Keratinocyte (primary cell): ENCODE data around the gene BCOR. TPM values are rescaled to one million over a fixed set of nuclear protein-coding genes. Genes with fewer than 3 reads are reported as not detected.

Experiments used
- DNase-seq: peaks from one replicate; pipeline ENCODE4 v3.0.0-alpha.2; 2011; ENCODE audit warnings: low read depth, missing footprints, low spot score
- FAIRE-seq: peaks from 2 replicates; lab custom pipeline; 2011; peaks lifted over from hg19 to GRCh38; lab: Jason Lieb, UNC
- H2AFZ ChIP-seq: 2 replicates; pipeline ENCODE4 v1.6.0; 2012; ENCODE audit warnings: low read length, control low read depth, inconsistent platforms; ENCODE audit not compliant: control insufficient read depth
- H3K27ac ChIP-seq: 2 replicates; pipeline ENCODE4 v1.5.1; 2011; ENCODE audit warnings: low read length; ENCODE audit not compliant: control insufficient read depth, insufficient read depth
- H3K27me3 ChIP-seq: 3 replicates; pipeline ENCODE4 v1.6.0; 2011; ENCODE audit warnings: low read length; ENCODE audit not compliant: control insufficient read depth, insufficient read depth; ENCODE audit errors: extremely low read depth
- H3K36me3 ChIP-seq, 2 experiments: 2 replicates in 1 of 2; 3 replicates in 1 of 2; pipeline ENCODE4 v1.5.1; 2011; ENCODE audit warnings: low read length in 2 of 2, mild to moderate bottlenecking in 1 of 2; ENCODE audit not compliant: control insufficient read depth in 2 of 2, insufficient read depth in 2 of 2; ENCODE audit errors: extremely low read depth in 1 of 2
- H3K4me1 ChIP-seq: 3 replicates; pipeline ENCODE4 v1.5.1; 2011; ENCODE audit warnings: low read length; ENCODE audit not compliant: control insufficient read depth, insufficient read depth; ENCODE audit errors: extremely low read depth
- H3K4me2 ChIP-seq: 3 replicates; pipeline ENCODE4 v1.6.0; 2011; ENCODE audit warnings: low read depth, low read length; ENCODE audit not compliant: control insufficient read depth, insufficient read depth; ENCODE audit errors: extremely low read depth
- H3K4me3 ChIP-seq, 3 experiments: fragments of 200-600 bp in 1 of 3; sonication (generic) in 1 of 3; 2 replicates in 2 of 3; 3 replicates in 1 of 3; pipeline ENCODE4 v1.5.1; 2011 to 2016; ENCODE audit warnings: low read length in 3 of 3, mild to moderate bottlenecking in 3 of 3, control low read depth in 2 of 3, inconsistent platforms in 1 of 3, low read depth in 1 of 3, mixed read lengths in 1 of 3, mixed run types in 1 of 3, moderate library complexity in 1 of 3; ENCODE audit not compliant: control insufficient read depth in 2 of 3, insufficient read depth in 2 of 3; ENCODE audit errors: extremely low read depth in 1 of 3
- H3K79me2 ChIP-seq: 2 replicates; pipeline ENCODE4 v1.6.0; 2012; ENCODE audit warnings: low read length; ENCODE audit not compliant: control insufficient read depth, insufficient read depth
- H3K9ac ChIP-seq: 3 replicates; pipeline ENCODE4 v1.6.0; 2011; ENCODE audit warnings: low read length; ENCODE audit not compliant: control insufficient read depth, insufficient read depth; ENCODE audit errors: extremely low read depth
- H3K9me1 ChIP-seq: 3 replicates; pipeline ENCODE4 v1.6.0; 2011; ENCODE audit warnings: low read length; ENCODE audit not compliant: control insufficient read depth, insufficient read depth; ENCODE audit errors: extremely low read depth
- H3K9me3 ChIP-seq: 2 replicates; pipeline ENCODE4 v1.5.1; 2012; ENCODE audit warnings: low read depth, low read length; ENCODE audit not compliant: control insufficient read depth
- H4K20me1 ChIP-seq: 3 replicates; pipeline ENCODE4 v1.6.0; 2011; ENCODE audit warnings: low read length; ENCODE audit not compliant: control insufficient read depth, insufficient read depth; ENCODE audit errors: extremely low read depth
- EZH2 ChIP-seq: IDR thresholded peaks from one replicate; pipeline ENCODE4 v1.6.1; 2012; ENCODE audit warnings: inconsistent platforms, mild to moderate bottlenecking, low read length, moderate library complexity
- dilution Hi-C: fragments of 300-500 bp; cut with MboI; formaldehyde crosslinking; loops from one replicate; pipeline ENCODE4 v1.7.0; 2020; ENCODE audit warnings: low sequenced_read_pairs; ENCODE audit not compliant: extremely low pct_ligation_motif_present
- polyA plus RNA-seq, 5 experiments: library from polyadenylated mRNA; depleted of rRNA in 3 of 5; stranded (reverse) in 3 of 5; stranded (forward) in 1 of 5; unstranded in 1 of 5; fragments of >200 nt; gene quantifications; 1 replicate in 1 of 5; 2 replicates in 3 of 5; 3 replicates in 1 of 5; pipeline versions ENCODE4 v1.2.1 to v1.2.3, GENCODE V29; 2011 to 2012; ENCODE audit warnings: missing spikeins in 2 of 5, low read depth in 1 of 5, low replicate concordance in 1 of 5
- TF ChIP-seq, protein P1 (sequence below), 3 experiments: IDR thresholded peaks in 1 of 3; conservative IDR thresholded peaks in 1 of 3; optimal IDR thresholded peaks in 1 of 3; 2 replicates in 2 of 3; 3 replicates in 1 of 3; pipeline versions ENCODE3 to v1.5.1; 2011; ENCODE audit warnings: low read length in 3 of 3, mild to moderate bottlenecking in 3 of 3, moderate library complexity in 2 of 3, control low read depth in 1 of 3, inconsistent platforms in 1 of 3; ENCODE audit not compliant: insufficient read depth in 2 of 3; ENCODE audit errors: extremely low read depth in 1 of 3

BCOR gene
- polyA plus RNA-seq, 1 donor (not counting 4 experiments of a cell fraction or from before 2014, with no cell fraction given), result 5.0 TPM

DNA sequence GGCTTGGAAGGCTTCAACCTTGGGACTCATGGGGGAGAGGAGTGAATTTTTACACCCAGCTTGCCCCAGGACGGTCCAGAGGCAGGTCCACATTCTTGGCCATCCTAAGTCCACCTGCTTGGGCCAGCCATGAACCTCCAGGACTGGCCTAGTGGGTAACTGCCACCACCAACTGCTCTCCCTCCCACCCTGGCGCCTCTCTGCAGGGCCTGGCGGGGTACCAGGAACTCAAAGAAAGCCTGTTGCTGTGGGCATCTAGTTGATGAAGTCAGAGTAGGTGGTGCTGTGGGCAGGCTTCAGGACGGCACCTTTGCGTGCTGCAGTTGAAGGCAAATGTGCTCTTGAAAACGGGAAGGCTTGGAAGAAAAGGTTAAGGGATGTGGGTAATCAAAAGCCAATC is 12.0 kb downstream of the BCOR start:
- dilution Hi-C loops, result no loop called here
- Histone ChIP-seq H3K79me2 (peaks cover 16% of the 10 kb centered on the region), H3K36me3 (no peaks in the 10 kb centered on the region), H3K9ac (no peak overlapping the region), H3K27me3 (peaks cover 8% of the 10 kb centered on the region), H3K4me1 (peaks cover 33% of the 10 kb centered on the region), H4K20me1 (no peaks in the 10 kb centered on the region), H2AFZ (no peak overlapping the region), H3K9me3 (no peaks in the 10 kb centered on the region), H3K4me3 (no peak overlapping the region), H3K27ac (no peak overlapping the region), H3K4me2 (no peak overlapping the region), H3K9me1 (no peaks in the 10 kb centered on the region)
- FAIRE-seq (no peak), DNase-seq (no peak)
- TF ChIP-seq, protein P1, sequence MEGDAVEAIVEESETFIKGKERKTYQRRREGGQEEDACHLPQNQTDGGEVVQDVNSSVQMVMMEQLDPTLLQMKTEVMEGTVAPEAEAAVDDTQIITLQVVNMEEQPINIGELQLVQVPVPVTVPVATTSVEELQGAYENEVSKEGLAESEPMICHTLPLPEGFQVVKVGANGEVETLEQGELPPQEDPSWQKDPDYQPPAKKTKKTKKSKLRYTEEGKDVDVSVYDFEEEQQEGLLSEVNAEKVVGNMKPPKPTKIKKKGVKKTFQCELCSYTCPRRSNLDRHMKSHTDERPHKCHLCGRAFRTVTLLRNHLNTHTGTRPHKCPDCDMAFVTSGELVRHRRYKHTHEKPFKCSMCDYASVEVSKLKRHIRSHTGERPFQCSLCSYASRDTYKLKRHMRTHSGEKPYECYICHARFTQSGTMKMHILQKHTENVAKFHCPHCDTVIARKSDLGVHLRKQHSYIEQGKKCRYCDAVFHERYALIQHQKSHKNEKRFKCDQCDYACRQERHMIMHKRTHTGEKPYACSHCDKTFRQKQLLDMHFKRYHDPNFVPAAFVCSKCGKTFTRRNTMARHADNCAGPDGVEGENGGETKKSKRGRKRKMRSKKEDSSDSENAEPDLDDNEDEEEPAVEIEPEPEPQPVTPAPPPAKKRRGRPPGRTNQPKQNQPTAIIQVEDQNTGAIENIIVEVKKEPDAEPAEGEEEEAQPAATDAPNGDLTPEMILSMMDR (optimal IDR thresholded peaks at IDR 0.05 in 1 of 3, IDR thresholded peaks at IDR 0.05 in 1 of 3, conservative IDR thresholded peaks at IDR 0.05 in 1 of 3; ENCODE audit: extremely low read depth in 1 of 3, insufficient read depth in 2 of 3, low read length in 3 of 3), result no peak
- no peak for TF ChIP-seq EZH2

DNA sequence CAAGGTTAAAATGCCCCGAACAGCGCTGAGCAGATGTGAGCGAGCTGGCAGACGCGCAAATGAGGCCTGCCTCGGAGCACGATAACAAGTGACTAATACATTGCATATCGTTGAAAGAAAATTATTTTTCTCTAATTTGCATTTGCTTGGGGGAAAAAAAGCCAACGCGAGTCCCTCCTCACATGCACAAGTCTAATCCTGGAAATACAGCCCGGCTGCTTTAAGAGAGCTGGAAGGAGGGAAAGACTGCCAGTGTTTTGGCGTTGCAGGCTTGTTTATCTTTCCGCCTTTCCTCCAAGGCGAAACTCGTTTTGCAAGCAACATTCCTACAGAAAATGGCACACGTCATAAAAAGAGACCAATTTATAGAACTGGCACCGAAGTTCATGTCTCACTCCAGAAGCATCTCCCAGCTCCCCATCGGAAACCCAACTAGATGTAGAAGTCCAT is 12.6 kb downstream of the BCOR start:
- DNase-seq (no peak), FAIRE-seq (no peak)
- TF ChIP-seq EZH2, result no peak
- TF ChIP-seq, protein P1 (optimal IDR thresholded peaks at IDR 0.05 in 1 of 3, IDR thresholded peaks at IDR 0.05 in 1 of 3, conservative IDR thresholded peaks at IDR 0.05 in 1 of 3; ENCODE audit: extremely low read depth in 1 of 3, insufficient read depth in 2 of 3, low read length in 3 of 3), result no peak
- H2AFZ ChIP-seq, result no peak overlapping the region
- H3K27ac ChIP-seq, result peak overlapping the region; percentile 3
- peaks cover 16% of the 10 kb centered on the region for H3K79me2 ChIP-seq
- peaks cover 33% of the 10 kb centered on the region for H3K4me1 ChIP-seq
- no peaks in the 10 kb centered on the region for H3K36me3 ChIP-seq
- H3K4me2 ChIP-seq, result peak overlapping the region; percentile 58
- H3K27me3 ChIP-seq, result peaks cover 8% of the 10 kb centered on the region
- H3K9me1 ChIP-seq, result no peaks in the 10 kb centered on the region
- peak overlapping the region in 1 of 3 experiments; percentile 10 for H3K4me3 ChIP-seq
- H3K9ac ChIP-seq, result no peak overlapping the region
- no peaks in the 10 kb centered on the region for H3K9me3 ChIP-seq
- dilution Hi-C loops, result no loop called here
- no peaks in the 10 kb centered on the region for H4K20me1 ChIP-seq
